Suprapubic skin (tissue), 4 donors: ENCODE measurements around the gene CUL9. TPM values are rescaled to one million over a fixed set of nuclear protein-coding genes. Genes with fewer than 3 reads are reported as not detected.

ENCODE experiments used
- DNase-seq, 2 donors: peaks; one replicate each; pipeline ENCODE4 v3.0.0-alpha.2; 2019; ENCODE audit warnings: low spot score in 2 of 2
- H3K27ac ChIP-seq: fragments of 200-600 bp; sonication (generic); one replicate; pipeline ENCODE4 v1.5.1; 2019
- H3K27me3 ChIP-seq: fragments of 200-600 bp; sonication (generic); one replicate; pipeline ENCODE4 v1.5.1; 2019
- H3K36me3 ChIP-seq: fragments of 200-600 bp; sonication (generic); one replicate; pipeline ENCODE4 v1.5.1; 2019
- H3K4me1 ChIP-seq: fragments of 200-600 bp; sonication (generic); one replicate; pipeline ENCODE4 v1.5.1; 2019
- H3K4me3 ChIP-seq: fragments of 200-600 bp; sonication (generic); one replicate; pipeline ENCODE4 v1.5.1; 2019; ENCODE audit warnings: mild to moderate bottlenecking
- H3K9me3 ChIP-seq: fragments of 200-600 bp; sonication (generic); one replicate; pipeline ENCODE4 v1.5.1; 2019
- CTCF ChIP-seq, 2 donors: fragments of 200-600 bp in 1 of 2; fragments of 450-650 bp in 1 of 2; sonication (generic) in 1 of 2; IDR thresholded peaks; one replicate each; pipeline ENCODE4 v1.5.1; 2016 to 2019; ENCODE audit warnings: antibody characterized with exemption in 2 of 2, mild to moderate bottlenecking in 1 of 2, moderate library complexity in 1 of 2
- EP300 ChIP-seq: sonication (generic); formaldehyde crosslinking; IDR thresholded peaks from one replicate; pipeline ENCODE4 v1.6.1; 2017; ENCODE audit warnings: antibody characterized with exemption
- POLR2A ChIP-seq, 2 donors: fragments of 450-650 bp; IDR thresholded peaks; one replicate each; pipeline ENCODE4 v1.6.1; 2017; ENCODE audit warnings: antibody characterized with exemption in 2 of 2, mild to moderate bottlenecking in 2 of 2, moderate library complexity in 2 of 2
- POLR2AphosphoS5 ChIP-seq, 3 donors: sonication (generic); formaldehyde crosslinking; IDR thresholded peaks; one replicate each; pipeline ENCODE4 v1.6.1; 2017; ENCODE audit warnings: antibody characterized with exemption in 3 of 3
- WGBS: methylation state at CpG from one replicate; pipeline ENCODE4 v1.1.5; 2018; 5-methylcytosine and 5-hydroxymethylcytosine counted together
- total RNA-seq, 4 donors: library from RNA; depleted of rRNA; stranded (reverse); fragments of >200 nt; gene quantifications; one replicate each; pipeline ENCODE4 v1.1.0, GENCODE V29; 2016

Gene CUL9
- total RNA-seq, 4 donors from 2014 or later: 51.8 to 130 (median 92.4) TPM

GRCh38 chr6:43143235-43144128, 38.5 kb upstream of the CUL9 start:
- no peak overlapping the region for H3K4me3 ChIP-seq
- no peak overlapping the region for H3K27ac ChIP-seq
- peaks cover 21% of the 10 kb centered on the region for H3K36me3 ChIP-seq
- H3K27me3 ChIP-seq: no peaks in the 10 kb centered on the region
- DNase-seq: peak; percentile 89 to 91
- H3K4me1 ChIP-seq: peaks cover 9% of the 10 kb centered on the region
- under 1% methylated on average over 19 of the region's 25 CpGs for WGBS
- TF ChIP-seq CTCF (IDR thresholded peaks at IDR 0.05) (peak; percentile 94 to 96), EP300 (no peak), POLR2AphosphoS5 (IDR thresholded peaks at IDR 0.05) (peak in 1 of 3 donors; percentile 48), POLR2A (IDR thresholded peaks at IDR 0.05) (no peak)
- H3K9me3 ChIP-seq: no peaks in the 10 kb centered on the region

- H3K27me3 ChIP-seq: no peaks in the 10 kb centered on the region
- no peak overlapping the region for H3K27ac ChIP-seq
- WGBS: 51% methylated on average over 6 of the region's 6 CpGs
- H3K36me3 ChIP-seq: peaks cover 15% of the 10 kb centered on the region
- H3K4me3 ChIP-seq: no peak overlapping the region
- H3K4me1 ChIP-seq: peaks cover 9% of the 10 kb centered on the region
- H3K9me3 ChIP-seq: no peaks in the 10 kb centered on the region
- no peak for TF ChIP-seq POLR2A (IDR thresholded peaks at IDR 0.05)
- no peak for TF ChIP-seq POLR2AphosphoS5 (IDR thresholded peaks at IDR 0.05)
- no peak for TF ChIP-seq CTCF (IDR thresholded peaks at IDR 0.05)
- no peak for TF ChIP-seq EP300
- DNase-seq: no peak
Observed at GRCh38 chr6:43144879-43145278, 37.1 kb upstream of the CUL9 start.

- no peak overlapping the region for H3K27ac ChIP-seq
- DNase-seq: no peak
- no peak for TF ChIP-seq CTCF (IDR thresholded peaks at IDR 0.05)
- no peak for TF ChIP-seq POLR2A (IDR thresholded peaks at IDR 0.05)
- TF ChIP-seq EP300: no peak
- no peak for TF ChIP-seq POLR2AphosphoS5 (IDR thresholded peaks at IDR 0.05)
- peaks cover 9% of the 10 kb centered on the region for H3K4me1 ChIP-seq
- H3K36me3 ChIP-seq: peaks cover 15% of the 10 kb centered on the region
- H3K27me3 ChIP-seq: no peaks in the 10 kb centered on the region
- no peaks in the 10 kb centered on the region for H3K9me3 ChIP-seq
- 89% methylated on average over 3 of the region's 3 CpGs for WGBS
- H3K4me3 ChIP-seq: no peak overlapping the region
Observed at GRCh38 chr6:43146261-43146660, 35.7 kb upstream of the CUL9 start.

- no peak for DNase-seq
- Histone ChIP-seq H3K27me3 (no peaks in the 10 kb centered on the region), H3K4me3 (no peak overlapping the region), H3K36me3 (peaks cover 15% of the 10 kb centered on the region), H3K4me1 (peaks cover 9% of the 10 kb centered on the region), H3K9me3 (no peaks in the 10 kb centered on the region), H3K27ac (no peak overlapping the region)
- WGBS: 90% methylated on average over 8 of the region's 8 CpGs
- TF ChIP-seq POLR2A (IDR thresholded peaks at IDR 0.05) (no peak), CTCF (IDR thresholded peaks at IDR 0.05) (no peak), POLR2AphosphoS5 (IDR thresholded peaks at IDR 0.05) (no peak), EP300 (no peak)
Observed at GRCh38 chr6:43146709-43147688, 35.0 kb upstream of the CUL9 start.
